GM12875 (cell line): ENCODE data around the gene SLIT3.

ENCODE experiments used
- H3K4me3 ChIP-seq: one replicate; pipeline ENCODE4 v1.5.1; 2011; ENCODE audit warnings: low read depth, low read length, control low read depth
- TF ChIP-seq, protein P1 (sequence below): IDR thresholded peaks from 2 replicates; pipeline ENCODE4 v1.5.1; 2011; ENCODE audit warnings: low read depth, mild to moderate bottlenecking, control low read depth, inconsistent platforms, low read length, moderate library complexity, borderline replicate concordance; ENCODE audit not compliant: insufficient read depth

The SLIT3 gene

DNA sequence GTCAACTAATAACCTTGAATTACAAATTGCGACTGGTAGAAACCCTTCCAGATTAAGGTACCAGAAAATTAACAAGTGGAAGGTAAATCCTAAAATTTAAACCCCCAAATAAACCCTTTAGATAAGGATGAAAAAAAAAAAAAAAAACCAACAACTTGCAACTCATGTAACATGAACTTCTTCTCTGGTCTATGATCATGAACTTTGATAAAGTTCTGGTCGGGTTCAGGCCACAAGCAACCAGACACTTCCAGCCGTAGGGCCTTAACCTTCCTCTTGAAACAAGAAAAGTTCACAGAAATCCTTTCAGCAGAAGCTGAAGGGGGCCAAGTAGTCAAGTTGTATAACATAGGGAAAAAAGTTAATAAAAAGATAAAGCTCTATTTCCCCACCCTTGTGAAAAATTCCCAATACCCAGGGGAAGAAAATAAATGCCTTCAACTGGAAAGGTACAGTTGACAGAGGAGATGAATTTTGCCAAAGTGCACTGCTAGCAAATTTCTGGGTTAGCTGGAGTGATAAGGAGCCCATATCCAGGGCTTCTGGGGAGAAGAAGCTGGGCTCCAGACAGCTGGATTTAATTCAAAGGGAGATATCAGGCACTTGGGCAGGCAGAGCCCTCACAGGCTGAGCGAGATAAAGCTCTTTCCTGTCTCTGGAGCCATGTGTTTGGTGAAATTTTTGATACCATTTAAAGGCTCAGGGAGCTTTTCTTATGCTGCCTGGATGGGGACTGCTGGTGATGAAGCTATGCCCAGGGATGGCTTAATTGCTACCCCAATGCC is 487.6 kb downstream of the SLIT3 start:
- H3K4me3 ChIP-seq, result no peak overlapping the region
- TF ChIP-seq, protein P1, sequence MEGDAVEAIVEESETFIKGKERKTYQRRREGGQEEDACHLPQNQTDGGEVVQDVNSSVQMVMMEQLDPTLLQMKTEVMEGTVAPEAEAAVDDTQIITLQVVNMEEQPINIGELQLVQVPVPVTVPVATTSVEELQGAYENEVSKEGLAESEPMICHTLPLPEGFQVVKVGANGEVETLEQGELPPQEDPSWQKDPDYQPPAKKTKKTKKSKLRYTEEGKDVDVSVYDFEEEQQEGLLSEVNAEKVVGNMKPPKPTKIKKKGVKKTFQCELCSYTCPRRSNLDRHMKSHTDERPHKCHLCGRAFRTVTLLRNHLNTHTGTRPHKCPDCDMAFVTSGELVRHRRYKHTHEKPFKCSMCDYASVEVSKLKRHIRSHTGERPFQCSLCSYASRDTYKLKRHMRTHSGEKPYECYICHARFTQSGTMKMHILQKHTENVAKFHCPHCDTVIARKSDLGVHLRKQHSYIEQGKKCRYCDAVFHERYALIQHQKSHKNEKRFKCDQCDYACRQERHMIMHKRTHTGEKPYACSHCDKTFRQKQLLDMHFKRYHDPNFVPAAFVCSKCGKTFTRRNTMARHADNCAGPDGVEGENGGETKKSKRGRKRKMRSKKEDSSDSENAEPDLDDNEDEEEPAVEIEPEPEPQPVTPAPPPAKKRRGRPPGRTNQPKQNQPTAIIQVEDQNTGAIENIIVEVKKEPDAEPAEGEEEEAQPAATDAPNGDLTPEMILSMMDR, result no peak

DNA sequence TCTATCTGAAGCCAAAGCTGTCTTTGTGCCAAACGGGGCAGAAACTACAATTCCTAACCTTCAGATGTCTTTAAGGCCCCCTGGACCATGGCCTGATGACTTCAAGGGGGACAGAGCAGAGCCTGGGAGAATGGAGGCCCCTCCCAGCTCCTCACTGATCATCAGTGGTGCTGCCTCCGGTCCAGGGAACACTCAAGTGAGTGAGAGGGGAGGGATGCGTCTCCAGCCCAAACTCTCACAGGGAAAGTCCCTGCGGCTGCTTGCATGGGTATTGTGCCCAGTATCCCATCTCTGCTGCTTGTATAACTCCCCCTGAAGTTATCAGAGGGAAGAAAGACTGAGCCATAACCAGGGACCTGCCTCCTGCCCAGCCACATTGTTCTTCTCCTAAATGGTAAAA is 490.3 kb downstream of the SLIT3 start:
- TF ChIP-seq, protein P1, result no peak
- no peak overlapping the region for H3K4me3 ChIP-seq

DNA sequence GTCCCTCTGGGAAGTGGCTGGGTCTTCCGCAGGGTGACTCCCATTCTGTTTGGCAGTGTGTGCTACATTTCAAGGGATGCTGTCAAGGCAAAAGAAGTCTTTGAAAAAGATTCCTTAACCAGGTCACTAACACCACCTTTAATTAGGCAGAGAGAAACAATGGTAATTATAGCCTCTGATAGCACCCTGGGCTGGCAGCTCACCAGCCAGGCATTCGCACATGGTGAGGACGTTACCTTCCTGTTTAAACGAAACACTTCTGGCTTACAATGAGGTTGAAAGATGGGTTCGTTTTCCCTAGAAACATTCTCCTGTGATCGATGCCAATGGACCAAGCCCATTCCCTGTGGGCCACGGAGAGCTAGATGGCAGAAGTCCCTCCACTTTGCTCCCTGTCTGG is 491.7 kb downstream of the SLIT3 start:
- TF ChIP-seq, protein P1, result no peak
- no peak overlapping the region for H3K4me3 ChIP-seq

DNA sequence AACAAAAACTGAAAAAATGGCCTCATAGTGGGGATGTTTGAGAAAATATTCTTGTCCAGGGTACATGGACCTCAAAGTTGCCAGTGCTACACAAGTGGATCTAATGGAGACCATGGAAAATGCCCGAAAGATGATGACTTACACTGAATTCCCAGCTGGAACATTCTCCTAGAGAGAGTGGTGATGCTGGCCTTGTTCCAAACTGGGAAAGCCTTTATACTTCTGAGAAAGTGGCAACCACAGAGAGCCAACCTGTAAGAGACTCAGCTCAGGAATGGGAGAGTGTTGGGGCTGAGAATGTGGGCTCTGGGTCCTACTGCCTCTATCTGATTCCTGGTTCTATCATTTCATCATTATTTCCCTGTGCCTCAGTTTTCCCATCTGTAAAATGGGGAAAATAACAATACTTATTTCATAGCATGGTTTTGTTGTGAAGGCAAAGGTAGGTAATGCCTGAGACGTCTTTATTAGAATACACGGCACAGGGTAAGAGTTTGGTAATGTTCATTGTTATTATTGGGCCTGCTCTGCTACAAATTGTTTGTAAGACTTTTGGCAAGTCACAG is 492.8 kb downstream of the SLIT3 start:
- no peak overlapping the region for H3K4me3 ChIP-seq
- TF ChIP-seq, protein P1, result no peak

DNA sequence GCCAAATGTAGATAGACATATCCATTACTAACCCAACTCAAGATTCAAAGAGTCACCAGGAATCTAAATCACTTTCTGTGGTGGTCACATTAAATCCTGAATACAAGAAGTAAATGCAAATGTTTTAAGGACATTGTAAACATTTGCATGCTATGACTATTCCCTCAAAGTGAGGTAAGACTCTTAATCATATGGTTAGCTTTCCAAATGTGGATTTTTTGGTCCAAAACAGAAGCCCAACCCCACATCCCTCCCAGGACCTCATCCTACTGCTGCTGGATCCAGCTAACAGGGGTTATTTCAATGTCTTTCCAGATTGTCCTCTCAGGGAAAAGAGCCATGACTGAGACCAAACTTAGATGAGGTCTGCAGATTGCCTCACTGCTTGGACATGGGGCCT is 493.7 kb downstream of the SLIT3 start:
- no peak overlapping the region for H3K4me3 ChIP-seq
- TF ChIP-seq, protein P1, result no peak

DNA sequence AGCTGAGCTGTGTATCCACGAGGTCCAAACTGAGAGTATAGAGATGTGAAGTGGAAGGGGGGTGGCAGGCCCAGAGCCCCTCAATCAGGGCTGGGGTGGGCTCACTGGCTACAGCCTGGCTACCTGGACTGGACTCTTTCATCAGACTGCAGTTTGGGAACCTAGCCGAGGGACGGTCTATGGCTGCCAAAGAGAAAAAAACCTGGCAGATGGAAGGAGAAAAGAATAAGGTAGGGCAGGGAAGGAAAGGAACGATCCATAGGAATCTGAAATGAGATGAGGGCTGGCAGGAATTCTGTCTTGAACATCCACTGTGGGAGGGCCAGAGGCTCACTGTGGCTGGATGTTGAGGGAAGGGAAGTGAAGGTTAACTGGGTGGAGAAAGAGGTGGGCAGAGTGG is 497.4 kb downstream of the SLIT3 start:
- H3K4me3 ChIP-seq, result no peak overlapping the region
- TF ChIP-seq, protein P1, result no peak

DNA sequence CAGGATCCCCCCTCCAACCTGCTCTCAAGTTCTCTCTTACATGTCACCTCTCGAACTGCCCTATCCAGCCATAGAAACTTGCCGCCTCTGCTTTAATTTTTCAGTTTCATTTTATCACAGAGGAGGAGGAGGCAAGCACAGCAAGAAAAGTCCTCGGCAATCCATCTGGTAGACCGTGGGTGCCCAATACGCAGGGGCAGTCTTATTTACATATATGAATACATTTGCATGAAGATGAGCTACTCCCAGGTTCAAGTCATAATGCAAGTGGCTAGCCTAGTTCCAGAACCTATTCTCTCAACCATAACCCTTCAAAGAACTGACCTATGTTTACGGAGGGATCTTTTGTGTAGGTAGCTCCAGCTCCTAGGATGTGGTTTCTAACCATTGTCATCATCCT is 498.6 kb downstream of the SLIT3 start:
- H3K4me3 ChIP-seq, result no peak overlapping the region

More for the DNA sequence above, 498.6 kb downstream of the SLIT3 start:
- TF ChIP-seq, protein P1, result no peak
